Glomerular visceral epithelial cell (primary cell): ENCODE results near the gene GLIPR2.
"Not testable (repeated sequence)": the region's sequence is repeated elsewhere in the genome, so short reads cannot be mapped to it uniquely, and the experiment has no call there.

Experiments
- DNase-seq: peaks from one replicate; pipeline ENCODE4 v3.0.0-alpha.2; 2016; ENCODE audit errors: extremely low spot score

GLIPR2 gene

DNA sequence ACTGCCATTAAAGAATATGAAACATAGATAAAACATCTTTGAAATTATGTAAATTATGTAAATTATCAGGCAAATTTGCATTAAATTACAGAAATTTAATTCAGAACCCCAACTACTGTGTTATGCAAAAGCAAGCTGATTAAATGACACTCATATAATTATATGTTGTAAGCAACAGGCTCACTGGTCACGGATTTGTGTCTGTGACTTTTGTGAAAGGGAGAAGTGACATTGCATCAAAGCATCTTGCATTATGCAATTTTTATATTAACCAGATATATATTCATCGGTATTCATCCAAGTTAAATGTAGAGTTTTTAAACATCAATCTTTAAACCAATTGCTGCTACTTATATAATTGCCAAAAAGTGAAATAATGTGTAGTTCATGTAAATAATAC, 13.0 kb upstream of the GLIPR2 start:
- DNase-seq: no peak

DNA sequence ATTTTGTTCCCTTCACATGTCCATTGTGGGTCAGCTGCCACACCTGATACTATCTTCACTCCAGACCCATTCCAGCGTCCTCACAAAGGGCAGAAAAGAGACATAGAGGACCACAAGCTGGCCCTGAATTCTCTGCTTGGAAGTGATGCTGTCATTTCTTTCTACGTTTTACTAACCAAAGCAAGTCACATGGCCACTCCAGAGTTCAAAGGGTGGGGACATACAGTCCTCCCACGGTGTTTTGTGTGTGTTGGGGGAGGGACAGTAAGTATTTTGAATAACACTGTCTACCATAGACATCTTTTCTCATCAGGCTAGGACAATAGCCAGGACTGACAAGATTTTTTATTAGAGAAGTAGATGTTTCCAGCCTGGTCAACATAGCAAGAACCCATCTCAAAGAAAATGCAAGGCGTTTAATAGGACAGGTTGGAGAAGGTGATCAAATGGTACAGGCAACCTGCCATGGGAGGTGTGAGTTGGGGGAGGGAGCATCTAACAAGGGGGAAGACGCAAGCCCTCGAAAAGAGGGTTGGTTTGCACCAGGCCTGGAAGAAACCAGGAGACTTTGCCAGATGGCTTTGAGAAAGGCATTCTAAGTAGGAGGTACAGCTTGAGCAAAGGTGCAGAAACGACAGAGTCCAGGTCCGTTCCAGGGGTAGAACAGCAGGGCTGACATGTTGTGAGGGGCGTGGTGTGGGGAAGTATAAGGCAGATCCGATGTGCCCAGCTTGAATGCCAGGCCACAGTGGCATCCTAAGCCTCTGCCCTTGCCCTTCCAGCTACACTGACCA, 11.3 kb upstream of the GLIPR2 start:
- DNase-seq: no peak

DNA sequence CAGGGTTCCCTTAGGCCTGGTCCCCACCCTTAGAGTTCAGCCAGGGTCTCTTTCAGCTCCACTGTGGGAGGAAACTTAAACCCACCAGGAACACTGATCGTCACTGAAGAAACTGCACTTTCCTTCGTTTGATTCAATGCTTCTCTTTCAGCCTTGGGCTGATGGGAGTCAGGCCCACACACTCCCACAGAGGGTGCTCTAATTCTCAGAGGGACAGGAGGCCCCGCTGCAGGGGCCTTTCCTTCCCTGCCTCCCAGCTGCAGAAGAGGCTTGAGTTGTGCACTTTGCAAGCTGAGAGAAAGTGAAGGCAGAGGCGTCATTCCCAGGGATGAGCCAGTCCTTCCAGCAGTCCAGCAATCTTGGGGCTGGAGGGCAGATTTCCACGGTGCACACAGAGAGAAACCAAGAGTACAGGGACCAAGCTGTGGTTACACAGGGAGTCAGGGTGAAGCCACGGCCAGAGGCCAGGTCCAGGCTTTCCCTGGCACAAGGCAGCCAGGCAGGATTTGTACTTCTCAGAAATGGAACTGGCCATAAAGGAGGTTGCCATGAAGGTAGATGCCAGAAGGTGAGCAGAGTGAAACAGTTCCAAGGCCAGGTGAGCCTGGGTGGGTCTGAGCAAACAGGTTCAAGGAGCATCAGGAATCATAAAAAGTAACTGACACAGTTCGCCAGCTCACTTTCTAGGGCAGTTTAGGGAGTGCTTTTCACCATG, 10.4 kb upstream of the GLIPR2 start:
- no peak for DNase-seq

DNA sequence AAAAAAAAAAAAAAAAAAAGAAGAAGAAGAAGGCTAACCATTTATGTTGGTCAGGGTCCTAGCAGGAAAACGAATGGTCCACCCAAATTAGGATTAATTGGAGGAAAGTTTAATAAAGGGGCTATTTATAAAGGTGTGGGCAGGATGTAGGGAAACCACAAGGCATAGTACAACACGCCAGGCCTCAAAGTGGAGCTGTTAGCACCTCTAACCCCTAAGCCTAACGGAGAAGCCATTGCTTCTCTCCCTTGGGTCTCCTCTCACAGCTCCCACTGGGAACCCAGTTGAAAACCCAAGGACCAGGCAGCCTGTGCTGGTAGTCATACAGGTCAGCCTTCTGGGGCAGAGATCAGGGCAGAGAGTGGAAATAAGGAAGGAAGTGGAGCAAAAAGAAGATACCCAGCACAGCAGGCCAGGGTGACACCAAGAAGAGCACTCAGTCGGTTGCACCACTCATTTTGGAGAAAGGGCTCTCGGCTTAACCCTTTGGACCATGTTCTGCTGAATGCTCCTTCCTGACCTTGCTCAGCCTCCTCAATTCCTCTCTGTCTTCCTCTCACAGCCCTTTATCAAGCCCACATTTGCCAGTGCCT, 8.8 kb upstream of the GLIPR2 start:
- DNase-seq: no peak

DNA sequence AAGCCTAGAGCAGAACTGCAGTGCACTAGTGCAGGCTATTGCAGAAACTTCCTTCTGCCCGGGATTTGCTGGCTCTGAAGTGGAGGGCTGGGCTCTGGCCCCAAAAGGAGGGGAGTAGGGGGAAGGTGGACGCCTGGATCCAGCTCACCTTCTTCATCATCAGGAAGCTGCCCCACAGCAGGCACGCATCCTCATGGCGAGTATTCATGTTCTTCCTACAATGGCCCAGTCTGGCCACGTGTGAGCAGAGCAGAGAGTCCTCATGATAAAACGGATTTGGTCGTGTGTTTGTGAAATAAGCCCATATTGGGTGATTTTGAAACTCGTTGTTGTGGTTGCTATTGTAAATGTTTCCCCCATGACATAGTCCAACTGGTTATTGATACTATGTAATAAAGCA, 8.2 kb upstream of the GLIPR2 start:
- no peak for DNase-seq

DNA sequence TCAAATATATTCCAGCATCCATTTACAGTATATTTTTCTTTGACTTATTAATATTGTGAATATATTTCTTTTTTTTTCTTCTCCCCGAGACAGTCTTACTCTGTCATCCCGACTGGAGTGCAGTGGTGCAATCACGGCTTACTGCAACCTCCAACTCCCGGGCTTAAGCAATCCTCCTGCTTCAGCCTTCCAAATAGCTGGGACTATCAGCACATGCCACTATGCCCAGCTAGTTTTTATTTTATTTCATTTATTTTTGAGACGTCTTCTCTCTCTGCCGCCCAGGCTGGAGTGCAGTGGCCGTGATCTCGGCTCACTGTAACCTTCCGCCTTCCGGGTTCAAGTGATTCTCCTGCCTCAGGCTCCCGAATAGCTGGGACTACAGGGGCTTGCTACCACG, 7.4 kb upstream of the GLIPR2 start:
- no peak for DNase-seq

DNA sequence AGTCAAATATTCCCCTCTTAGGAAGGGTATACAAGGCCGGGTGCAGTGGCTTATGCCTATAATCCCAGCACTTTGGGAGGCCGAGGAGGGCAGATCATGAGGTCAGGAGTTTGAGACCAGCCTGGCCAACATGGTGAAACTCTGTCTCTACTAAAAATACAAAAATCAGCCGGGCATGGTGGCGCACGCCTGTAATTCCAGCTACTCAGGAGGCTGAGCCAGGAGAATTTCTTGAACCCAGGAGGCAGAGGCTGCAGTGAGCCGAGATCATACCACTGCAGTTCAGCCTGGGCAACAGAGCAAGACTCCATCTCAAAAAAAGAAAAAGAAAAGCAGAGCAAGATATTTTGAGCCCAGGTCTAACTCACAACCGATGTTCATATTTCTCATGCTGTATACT, 4.9 kb upstream of the GLIPR2 start:
- not testable (repeated sequence) for DNase-seq

DNA sequence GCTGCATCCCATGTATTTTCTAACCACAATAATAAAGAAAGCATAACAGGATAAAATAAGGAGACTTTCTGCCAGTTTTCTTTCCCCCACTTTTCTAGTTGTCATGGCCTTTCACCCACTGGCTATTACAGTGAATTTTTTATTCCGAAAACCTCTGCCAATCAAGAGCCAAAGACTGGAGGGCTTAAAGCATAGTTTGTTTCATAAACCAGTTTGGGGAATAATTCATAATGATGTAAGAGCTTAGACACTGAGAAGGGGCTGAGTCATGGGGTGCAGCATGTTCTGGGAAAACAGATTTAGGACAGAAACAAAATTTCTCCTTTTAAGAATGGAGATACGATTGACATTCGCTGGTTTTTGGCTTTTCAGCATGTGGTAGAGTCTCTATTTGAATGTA, 4.4 kb upstream of the GLIPR2 start:
- no peak for DNase-seq

DNA sequence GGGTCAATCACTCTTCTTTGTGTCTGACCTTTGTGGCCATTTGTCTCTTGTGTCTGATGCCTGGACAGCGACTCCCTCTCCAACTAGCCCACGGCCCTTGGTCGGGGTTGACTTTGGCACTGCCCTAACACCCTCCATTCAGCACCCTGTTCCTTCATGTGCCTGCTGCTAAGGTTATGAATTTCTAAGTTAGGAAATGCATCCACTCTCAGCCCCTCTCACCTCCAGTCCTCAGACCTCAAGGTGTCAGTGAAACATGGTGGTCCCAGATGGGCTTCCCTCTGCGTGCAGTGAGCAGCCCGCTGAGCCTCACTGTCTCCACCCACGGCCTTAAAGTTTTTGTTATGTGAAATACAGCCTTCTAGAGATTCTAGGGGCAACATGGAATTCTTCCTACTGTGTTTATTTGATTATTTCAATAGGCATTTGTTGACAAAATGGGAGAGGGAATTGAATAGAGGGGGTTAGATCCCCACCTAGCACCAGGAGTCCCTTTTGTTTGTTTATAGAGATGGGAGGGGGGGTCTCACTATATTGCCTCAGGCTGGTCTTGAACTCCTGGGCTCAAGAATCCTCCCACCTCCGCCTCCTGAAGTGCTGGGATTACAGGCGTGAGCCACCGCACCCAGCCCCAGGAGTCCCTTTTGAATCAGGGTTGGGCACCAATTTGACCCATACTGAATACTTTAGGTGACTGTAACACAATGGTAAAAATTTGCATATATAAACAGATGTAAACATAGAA, 1.6 kb upstream of the GLIPR2 start:
- no peak for DNase-seq

DNA sequence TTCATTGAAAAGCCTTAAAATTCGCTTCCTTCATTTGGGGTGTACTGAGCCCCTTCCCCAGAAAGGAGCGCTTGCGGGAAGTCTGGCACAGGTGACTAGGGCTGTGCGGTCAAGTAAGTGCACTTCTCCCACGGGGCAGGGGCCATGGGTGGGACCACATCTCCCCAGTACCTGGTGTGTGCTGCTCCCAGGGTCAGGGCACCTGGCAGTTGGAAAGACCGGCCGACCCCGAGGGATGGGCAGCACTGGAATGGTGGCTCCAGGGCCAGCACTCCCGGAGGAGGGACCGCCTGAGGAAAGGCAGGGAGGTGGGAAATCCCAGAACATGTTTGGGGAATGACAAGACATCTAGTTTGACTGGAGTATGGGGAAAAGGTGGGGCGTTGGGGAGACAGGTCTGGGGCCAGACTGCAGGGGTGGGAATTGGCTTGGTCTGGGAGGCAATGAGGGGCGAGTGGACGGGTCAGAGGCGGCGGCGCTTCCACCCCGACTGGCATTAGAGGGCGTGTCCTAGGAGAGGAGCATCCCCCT, 727 bp upstream of the GLIPR2 start:
- DNase-seq: no peak

DNA sequence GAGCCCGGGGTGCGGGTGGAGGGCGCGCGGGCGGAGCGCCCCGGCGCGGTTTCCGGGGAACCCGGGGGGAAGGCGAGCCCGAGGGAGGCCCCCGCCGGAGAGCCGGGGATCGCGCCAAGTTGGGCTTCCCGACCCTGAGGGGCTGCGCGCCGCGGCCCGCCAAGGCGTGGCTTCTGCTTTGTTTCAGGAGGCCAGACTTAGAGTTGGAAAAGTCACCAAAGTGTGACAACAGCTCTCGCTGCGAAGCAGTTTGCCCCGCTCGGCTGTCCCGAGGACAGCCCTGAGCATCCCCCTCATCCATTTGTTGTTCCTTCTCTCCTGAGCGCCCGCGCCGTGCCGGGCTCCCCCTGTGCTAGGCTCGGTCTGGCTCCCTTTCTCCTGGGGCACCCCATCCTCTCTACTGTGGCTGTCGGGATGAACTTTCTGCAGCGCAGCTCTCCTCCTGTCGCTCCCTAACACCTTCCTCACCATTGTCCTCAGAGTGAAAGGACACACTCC, 410 bp downstream of the GLIPR2 start:
- DNase-seq: no peak

DNA sequence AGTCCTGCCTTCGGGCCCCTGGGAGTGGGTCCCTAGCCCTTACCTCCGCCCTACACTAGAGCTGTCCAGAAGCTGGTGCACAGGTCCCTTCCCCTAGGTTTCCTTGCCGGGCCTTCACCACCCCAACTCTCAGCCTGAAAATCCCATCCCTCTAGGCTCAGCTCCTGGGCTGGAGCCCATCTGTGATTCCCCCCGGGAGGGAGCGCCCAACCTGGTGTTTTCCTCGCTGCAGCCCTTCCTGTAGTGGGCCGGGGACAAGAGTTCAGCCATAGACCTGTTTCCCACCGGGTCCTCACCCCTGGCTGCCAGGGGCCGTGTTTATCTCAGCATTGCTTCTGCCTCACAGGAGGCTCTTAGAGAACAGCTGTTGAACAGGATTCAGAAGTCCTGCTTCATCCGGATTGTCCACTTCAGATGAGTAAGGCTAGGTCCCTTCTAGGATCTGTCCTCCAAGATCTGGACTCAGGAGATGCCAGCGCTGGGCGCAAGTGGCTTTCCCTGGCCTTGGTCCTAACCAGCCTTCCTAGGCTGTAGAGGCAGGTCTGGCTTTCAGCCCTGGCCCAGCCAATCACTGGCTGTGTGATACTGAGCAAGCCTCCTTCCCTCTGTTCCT, 965 bp downstream of the GLIPR2 start:
- DNase-seq: no peak

DNA sequence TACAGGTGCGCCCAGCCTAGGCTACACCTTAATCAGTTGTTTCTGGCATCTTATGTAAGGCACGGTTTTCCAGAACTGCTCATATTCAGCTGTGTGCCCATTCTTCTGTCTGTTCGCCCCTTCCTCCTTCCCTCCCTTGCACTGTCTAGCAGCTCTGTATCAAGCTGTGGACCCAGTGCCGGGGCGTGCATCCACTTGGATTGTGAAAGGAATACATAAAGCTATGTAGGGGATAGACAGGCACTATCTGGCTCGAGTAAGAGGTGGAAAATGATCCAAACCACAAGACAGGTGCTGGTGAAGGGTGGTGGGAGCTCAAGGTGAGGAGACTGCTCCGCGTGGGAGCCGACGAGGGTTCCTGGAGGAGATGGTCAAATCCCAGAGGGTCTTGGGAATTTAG, 2.0 kb downstream of the GLIPR2 start:
- DNase-seq: no peak

DNA sequence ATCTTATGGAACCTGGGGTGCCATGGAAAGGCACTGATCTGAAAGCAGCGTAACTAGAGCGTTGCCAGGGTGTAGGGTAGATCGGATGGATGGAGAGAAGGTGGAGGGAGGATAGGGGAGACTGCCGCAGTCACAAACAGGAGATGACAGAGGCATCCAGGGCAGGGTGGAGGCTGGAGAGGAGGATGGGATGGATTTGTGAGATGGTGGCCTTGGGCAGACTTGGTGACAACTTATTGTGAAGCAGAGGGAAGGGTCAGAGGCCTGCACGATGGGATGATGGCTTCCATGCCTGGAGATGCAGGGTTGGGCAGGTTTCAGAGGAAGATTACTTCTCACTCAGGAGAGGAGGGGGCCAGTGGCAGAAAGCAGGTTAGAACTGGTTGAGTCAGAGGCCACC, 2.4 kb downstream of the GLIPR2 start:
- no peak for DNase-seq

DNA sequence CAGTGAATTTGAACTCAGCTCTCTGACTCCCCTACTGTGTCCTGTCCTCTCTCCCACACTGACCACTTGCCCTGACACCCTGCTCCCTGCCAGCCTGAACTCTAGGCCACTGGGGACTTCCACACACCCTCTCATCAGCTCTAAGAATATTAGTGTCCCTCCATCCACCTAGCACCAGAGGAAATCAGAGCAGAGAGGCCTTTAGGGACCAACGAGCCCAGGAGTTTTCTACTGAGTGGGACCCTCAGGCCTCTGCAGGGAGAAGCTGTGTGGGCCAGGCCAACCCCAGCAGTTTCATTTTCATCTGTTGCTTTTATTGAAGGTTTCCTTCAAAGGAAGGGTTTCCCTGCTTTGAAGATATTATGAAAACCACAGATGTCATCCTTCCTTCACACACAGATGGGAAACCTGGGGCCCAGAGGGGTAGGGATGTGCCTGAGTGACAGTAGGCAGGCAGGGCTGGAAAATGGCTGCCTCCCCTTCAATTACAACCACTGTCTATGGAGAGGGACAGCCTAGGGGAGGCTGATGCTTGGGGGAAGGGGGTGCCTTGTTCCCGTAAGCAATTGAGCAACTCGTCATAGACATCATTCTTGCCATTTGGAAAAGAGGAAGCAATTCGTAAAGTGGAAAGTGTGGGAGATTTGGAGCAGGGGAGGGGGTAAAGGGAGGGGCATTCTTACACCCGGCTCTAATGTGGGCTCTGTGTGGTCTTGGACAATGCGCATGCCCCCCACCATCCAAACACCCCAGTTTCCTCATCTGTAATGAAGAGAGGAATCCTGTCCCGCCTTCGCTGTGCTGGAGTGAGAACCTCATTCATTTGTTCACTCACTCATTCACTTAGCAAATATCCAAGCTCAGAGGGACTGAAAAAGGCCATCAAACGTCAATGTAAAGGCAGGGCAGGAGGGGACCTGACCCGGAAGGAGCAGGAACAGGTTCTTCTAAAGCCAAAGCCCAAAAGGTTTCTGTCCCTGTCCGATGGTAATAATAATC, 3.9 kb downstream of the GLIPR2 start:
- DNase-seq: no peak

DNA sequence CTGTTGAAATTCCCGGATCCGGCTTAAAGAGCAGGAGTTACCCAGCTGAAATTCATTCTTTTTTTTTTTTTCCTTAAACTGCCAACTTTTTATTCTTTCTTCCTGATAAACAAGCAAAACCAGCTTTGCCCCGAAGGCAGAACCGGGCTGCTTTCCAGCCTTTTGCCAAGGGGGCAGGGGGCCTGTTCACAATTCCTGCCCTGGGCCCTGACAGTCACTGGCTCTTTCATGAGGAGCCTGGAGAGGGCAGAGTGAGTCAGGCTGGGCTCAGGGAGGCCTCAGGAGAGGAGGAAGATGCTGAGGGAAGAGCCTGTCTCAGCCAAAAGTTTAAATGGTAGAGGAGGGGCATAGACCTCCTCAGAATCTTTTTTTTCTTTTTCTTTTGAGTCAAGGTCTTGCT, 4.8 kb downstream of the GLIPR2 start:
- DNase-seq: peak; percentile 47

DNA sequence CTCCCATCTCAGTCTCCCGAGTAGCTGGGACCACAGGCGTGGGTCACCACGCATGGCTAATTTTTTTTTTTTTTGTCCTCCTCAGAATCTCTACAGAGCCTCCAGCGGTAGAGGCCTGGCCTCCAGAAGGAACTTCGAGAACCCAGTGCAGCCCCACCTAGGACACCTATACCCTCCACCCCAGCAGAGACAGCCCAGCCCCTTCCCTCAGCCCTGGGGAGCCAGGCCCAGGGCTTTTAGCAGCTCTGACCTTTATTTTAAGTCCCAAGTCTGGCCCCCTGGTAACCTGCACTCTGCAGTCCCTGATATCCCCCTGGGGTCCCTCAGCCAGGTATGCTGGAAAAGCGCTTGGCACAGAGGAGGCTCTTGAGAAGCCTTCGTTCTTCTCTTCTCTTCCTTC, 5.2 kb downstream of the GLIPR2 start:
- no peak for DNase-seq

DNA sequence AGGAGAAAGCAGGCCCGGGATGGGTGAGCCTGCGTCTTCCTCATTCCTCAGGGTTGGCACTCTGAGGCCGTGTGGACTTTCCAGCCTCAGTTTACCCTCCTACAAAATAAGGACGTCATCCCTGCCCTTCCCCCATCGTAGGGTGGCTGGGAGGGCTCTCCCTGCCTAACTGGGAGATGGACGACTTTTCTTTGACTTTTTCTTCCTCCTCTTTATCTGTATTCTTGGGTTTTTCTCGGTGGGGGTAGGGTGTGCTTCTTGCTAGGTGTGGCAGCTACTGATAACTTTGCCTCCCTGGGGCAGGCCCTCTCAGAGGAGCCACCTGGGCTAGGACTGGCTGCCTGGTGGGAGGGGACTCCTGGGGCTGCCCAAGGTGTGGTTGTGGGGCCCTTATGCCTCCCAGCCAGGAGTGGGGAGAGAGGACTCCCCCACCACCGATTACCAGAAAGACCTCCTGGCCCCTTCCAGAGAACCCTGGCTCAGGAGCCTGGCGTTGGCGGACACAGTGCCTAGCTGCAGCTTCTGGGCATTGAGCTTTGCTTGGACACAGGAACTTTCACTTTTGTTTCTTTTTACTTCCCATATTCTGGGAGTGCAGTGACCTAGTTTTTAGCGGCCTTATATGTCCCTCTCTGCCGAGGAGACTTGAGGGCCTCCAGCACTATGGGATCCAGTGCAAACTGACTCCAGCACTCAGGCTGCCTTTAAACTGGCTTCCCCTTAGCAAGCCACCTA, 6.1 kb downstream of the GLIPR2 start:
- no peak for DNase-seq

DNA sequence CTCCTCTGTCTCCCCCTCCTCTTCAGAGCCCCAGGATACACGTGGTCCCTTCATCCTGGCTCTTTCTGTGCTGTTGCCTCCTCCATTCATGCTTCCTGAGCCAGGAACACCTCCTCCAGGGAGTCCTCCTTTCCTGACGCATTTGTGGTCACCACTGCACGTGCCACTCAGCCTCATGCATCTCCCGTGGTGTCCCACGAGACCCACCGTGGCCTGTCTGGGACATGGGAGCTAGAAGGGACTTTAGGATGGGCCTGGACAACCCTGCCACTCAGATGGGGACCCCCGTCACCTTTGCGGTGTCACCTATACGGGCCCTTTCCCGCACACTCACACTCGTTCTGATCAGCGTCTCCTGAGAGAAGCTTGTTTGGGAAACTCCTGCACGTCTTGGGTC, 6.7 kb downstream of the GLIPR2 start:
- no peak for DNase-seq
